ENCODE results near the gene PLXNA1.

DNA sequence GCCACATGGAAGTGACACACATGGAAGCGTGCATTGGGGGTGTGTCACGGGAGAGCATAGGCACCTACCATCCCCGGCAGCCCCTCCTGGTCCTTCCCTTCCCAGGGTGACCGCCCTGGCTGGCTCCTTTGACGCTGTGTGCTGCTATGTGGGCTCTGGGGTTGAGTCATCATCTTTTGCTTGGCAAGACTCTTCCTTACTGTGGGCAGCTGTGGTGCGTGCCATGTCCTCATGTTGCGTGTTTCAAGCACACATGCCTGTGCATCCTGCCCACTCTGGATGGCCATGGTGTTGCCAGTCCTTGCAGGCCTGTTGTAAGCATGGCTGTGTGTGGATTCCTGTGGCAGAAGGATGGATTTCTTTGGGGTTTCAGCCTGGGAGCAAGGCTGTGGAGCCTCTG, 14.0 kb downstream of the PLXNA1 start:
- TF ChIP-seq, protein P1, sequence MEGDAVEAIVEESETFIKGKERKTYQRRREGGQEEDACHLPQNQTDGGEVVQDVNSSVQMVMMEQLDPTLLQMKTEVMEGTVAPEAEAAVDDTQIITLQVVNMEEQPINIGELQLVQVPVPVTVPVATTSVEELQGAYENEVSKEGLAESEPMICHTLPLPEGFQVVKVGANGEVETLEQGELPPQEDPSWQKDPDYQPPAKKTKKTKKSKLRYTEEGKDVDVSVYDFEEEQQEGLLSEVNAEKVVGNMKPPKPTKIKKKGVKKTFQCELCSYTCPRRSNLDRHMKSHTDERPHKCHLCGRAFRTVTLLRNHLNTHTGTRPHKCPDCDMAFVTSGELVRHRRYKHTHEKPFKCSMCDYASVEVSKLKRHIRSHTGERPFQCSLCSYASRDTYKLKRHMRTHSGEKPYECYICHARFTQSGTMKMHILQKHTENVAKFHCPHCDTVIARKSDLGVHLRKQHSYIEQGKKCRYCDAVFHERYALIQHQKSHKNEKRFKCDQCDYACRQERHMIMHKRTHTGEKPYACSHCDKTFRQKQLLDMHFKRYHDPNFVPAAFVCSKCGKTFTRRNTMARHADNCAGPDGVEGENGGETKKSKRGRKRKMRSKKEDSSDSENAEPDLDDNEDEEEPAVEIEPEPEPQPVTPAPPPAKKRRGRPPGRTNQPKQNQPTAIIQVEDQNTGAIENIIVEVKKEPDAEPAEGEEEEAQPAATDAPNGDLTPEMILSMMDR (IDR thresholded peaks at IDR 0.05; ENCODE audit: low read length): no peak
- TF ChIP-seq EZH2 (optimal IDR thresholded peaks at IDR 0.05; ENCODE audit: low read depth, low read length) (no peak), EZH2phosphoT487 (IDR thresholded peaks at IDR 0.05; ENCODE audit: low read length) (no peak)

Data from MM.1S (cell line).